Esophagus muscularis mucosa (tissue), 3 donors: ENCODE results near the gene RTRAF.

Experiments used
- CTCF ChIP-seq, 3 experiments: fragments of 200-600 bp in 2 of 3; fragments of 450-650 bp in 1 of 3; sonication (generic) in 2 of 3; IDR thresholded peaks; one replicate each; pipeline ENCODE4 v1.5.1; 2017 to 2019; ENCODE audit warnings: antibody characterized with exemption in 3 of 3, mild to moderate bottlenecking in 2 of 3, moderate library complexity in 1 of 3
- POLR2A ChIP-seq: fragments of 450-650 bp; IDR thresholded peaks from one replicate; pipeline ENCODE4 v1.6.1; 2017; ENCODE audit warnings: antibody characterized with exemption, moderate library complexity, mild to moderate bottlenecking, low read depth

DNA sequence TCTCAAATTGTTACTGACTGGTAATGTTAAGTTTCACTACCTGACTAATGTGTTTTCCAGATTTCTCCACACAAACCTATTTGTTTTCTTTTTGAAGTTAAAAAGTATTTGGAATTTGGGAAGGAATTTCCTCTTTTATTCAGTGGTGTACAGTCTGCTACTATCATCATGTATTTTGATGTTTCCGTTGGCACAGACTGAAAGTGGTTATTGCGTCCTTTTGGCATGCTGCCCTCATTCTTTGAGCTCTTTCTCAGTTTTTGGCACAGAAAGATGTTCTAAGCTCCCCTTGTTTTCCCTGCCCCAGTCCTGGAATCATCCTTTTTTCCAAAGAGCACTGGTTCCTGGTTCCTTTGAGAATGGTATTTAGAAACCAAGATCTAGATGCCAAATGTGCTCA lies 31.4 kb upstream of the RTRAF start:
- TF ChIP-seq CTCF (IDR thresholded peaks at IDR 0.05) (no peak), POLR2A (no peak)
